Measurements from ENCODE around the gene WRAP53. TPM values are rescaled to one million over a fixed set of nuclear protein-coding genes. Genes with fewer than 3 reads are reported as not detected.

The WRAP53 gene
- total RNA-seq, 1 donor from 2014 or later = 7.3 TPM

Other genes starting within 250 kb of the WRAP53 start
- gene FGF11, start 249.0 kb upstream of the WRAP53 start, total RNA-seq = 1.0 TPM
- gene CHRNB1, start 243.4 kb upstream of the WRAP53 start, total RNA-seq = 31.3 TPM
- 10.4 TPM for gene ZBTB4, start 208.8 kb upstream of the WRAP53 start, total RNA-seq
- not detected for gene SLC35G6, start 207.0 kb upstream of the WRAP53 start, total RNA-seq
- gene POLR2A, start 204.1 kb upstream of the WRAP53 start, total RNA-seq = 91.3 TPM
- gene TNFSF12, start 139.4 kb upstream of the WRAP53 start, total RNA-seq = 4.7 TPM
- 2.1 TPM for gene TNFSF13, start 129.7 kb upstream of the WRAP53 start, total RNA-seq
- 31.3 TPM for gene SENP3, start 126.6 kb upstream of the WRAP53 start, total RNA-seq
- 4.2 TPM for gene CD68, start 108.8 kb upstream of the WRAP53 start, total RNA-seq
- 26.1 TPM for gene MPDU1, start 104.6 kb upstream of the WRAP53 start, total RNA-seq
- not detected for gene SOX15, start 98.4 kb upstream of the WRAP53 start, total RNA-seq
- gene FXR2, start 73.6 kb upstream of the WRAP53 start, total RNA-seq = 42.3 TPM
- gene SAT2, start 60.7 kb upstream of the WRAP53 start, total RNA-seq = 41.2 TPM
- gene SHBG, start 58.3 kb upstream of the WRAP53 start, total RNA-seq = not detected
- gene ATP1B2, start 37.6 kb upstream of the WRAP53 start, total RNA-seq = 1.6 TPM
- 13.6 TPM for gene TP53, start 987 bp upstream of the WRAP53 start, total RNA-seq
- gene EFNB3, start 16.7 kb downstream of the WRAP53 start, total RNA-seq = 1.0 TPM
- 0.52 TPM for gene DNAH2, start 29.3 kb downstream of the WRAP53 start, total RNA-seq
- gene KDM6B, start 145.7 kb downstream of the WRAP53 start, total RNA-seq = 2.6 TPM
- gene TMEM88, start 166.6 kb downstream of the WRAP53 start, total RNA-seq = 7.3 TPM
- 50.1 TPM for gene NAA38, start 169.1 kb downstream of the WRAP53 start, total RNA-seq
- gene CYB5D1, start 169.5 kb downstream of the WRAP53 start, total RNA-seq = 3.7 TPM
- 76.2 TPM for gene CHD3, start 200.3 kb downstream of the WRAP53 start, total RNA-seq
- 2.6 TPM for gene RNF227, start 227.8 kb downstream of the WRAP53 start, total RNA-seq
- gene KCNAB3, start 241.4 kb downstream of the WRAP53 start, total RNA-seq = 0.52 TPM
- 17.2 TPM for gene TRAPPC1, start 243.5 kb downstream of the WRAP53 start, total RNA-seq
- gene CNTROB, start 243.7 kb downstream of the WRAP53 start, total RNA-seq = 9.9 TPM

All from skeletal muscle tissue (tissue), 1 donor.